Choroid plexus epithelial cell (primary cell): Measurements from ENCODE around the gene OSBPL1A.

Source experiments
- DNase-seq: peaks from one replicate; pipeline ENCODE4 v3.0.0-alpha.2; 2010; ENCODE audit warnings: low read depth
- H3K4me3 ChIP-seq: 2 replicates; pipeline ENCODE4 v1.5.1; 2011; ENCODE audit warnings: low read depth, mild to moderate bottlenecking, control low read depth, low read length, moderate library complexity
- CTCF ChIP-seq: conservative IDR thresholded peaks from 2 replicates; pipeline ENCODE4 v1.5.1; 2011; ENCODE audit warnings: low read depth, mild to moderate bottlenecking, control low read depth, inconsistent platforms, low read length, moderate library complexity

The OSBPL1A gene

GRCh38 chr18:24127735-24128134 is 269.9 kb downstream of the OSBPL1A start:
- no peak for TF ChIP-seq CTCF
- no peak for DNase-seq
- no peak overlapping the region for H3K4me3 ChIP-seq

GRCh38 chr18:24126155-24126961 is 271.3 kb downstream of the OSBPL1A start:
- DNase-seq, result no peak
- no peak for TF ChIP-seq CTCF
- H3K4me3 ChIP-seq, result no peak overlapping the region

- DNase-seq, result no peak
Measured at GRCh38 chr18:24121625-24122024, 276.0 kb downstream of the OSBPL1A start.

GRCh38 chr18:24120676-24121075 is 276.9 kb downstream of the OSBPL1A start:
- H3K4me3 ChIP-seq, result no peak overlapping the region
- DNase-seq, result no peak
- TF ChIP-seq CTCF, result no peak

More at GRCh38 chr18:24121625-24122024, 276.0 kb downstream of the OSBPL1A start:
- H3K4me3 ChIP-seq, result no peak overlapping the region
- TF ChIP-seq CTCF, result no peak

- H3K4me3 ChIP-seq, result no peak overlapping the region
- TF ChIP-seq CTCF, result peak; percentile 79
- peak; percentile 87 for DNase-seq
Measured at GRCh38 chr18:24118750-24119577, 278.7 kb downstream of the OSBPL1A start.

GRCh38 chr18:24115628-24116027 is 282.0 kb downstream of the OSBPL1A start:
- no peak for DNase-seq
- TF ChIP-seq CTCF, result no peak
- H3K4me3 ChIP-seq, result no peak overlapping the region
